GM12878 (cell line): ENCODE data around the gene XIAP. TPM values are rescaled to one million over a fixed set of nuclear protein-coding genes. Genes with fewer than 3 reads are reported as not detected.

Experiments used
- ATAC-seq: fragments of 200-7000 bp; cut with Tn5 transposase; 3 replicates; pipeline ENCODE4 v1.9.1; 2020; ENCODE audit warnings: mild to moderate bottlenecking, moderate library complexity
- Bru-seq: library from RNA; stranded (reverse); fragments of 400-500 nt; gene quantifications from one replicate; lab custom pipeline; 2021; lab: Mats Ljungman, UMichigan
- BruChase-seq, 2 experiments: library from RNA; stranded (reverse); fragments of 400-500 nt; gene quantifications; one replicate each; lab custom pipeline; 2021; lab: Mats Ljungman, UMichigan
- BruUV-seq: library from RNA; stranded (reverse); fragments of 400-500 nt; replicated peaks from 2 replicates; lab custom pipeline; 2021; lab: Mats Ljungman, UMichigan
- CTCF ChIA-PET: fragments of 300-600 bp; sonication (Branson Sonifier 250); formaldehyde crosslinking; extraction: SDS; loops from one replicate; lab custom pipeline; 2021; ENCODE audit warnings: inconsistent platforms; lab: Yijun Ruan, JAX
- POLR2A ChIA-PET: fragments of 350-600 bp; formaldehyde crosslinking; extraction: SDS; loops from one replicate; lab custom pipeline; 2021; ENCODE audit warnings: inconsistent platforms; lab: Charles Lee
- RAD21 ChIA-PET: fragments of 300-600 bp; sonication (Branson Sonifier 250); formaldehyde crosslinking; loops from one replicate; lab custom pipeline; 2023; ENCODE audit warnings: antibody characterized with exemption; ENCODE audit not compliant: unreplicated experiment; lab: Charles Lee
- SMC1A ChIA-PET: fragments of 300-600 bp; sonication (Branson Sonifier 250); formaldehyde crosslinking; loops from one replicate; lab custom pipeline; 2023; ENCODE audit not compliant: unreplicated experiment, uncharacterized antibody; lab: Charles Lee
- DNase-seq: peaks from one replicate; pipeline ENCODE4 v3.0.0-alpha.2; 2011; ENCODE audit warnings: low read depth, low spot score
- FAIRE-seq: peaks from 3 replicates; lab custom pipeline; 2011; peaks lifted over from hg19 to GRCh38; lab: Jason Lieb, UNC
- H2AFZ ChIP-seq: 2 replicates; pipeline ENCODE4 v1.6.0; 2011; ENCODE audit warnings: low read depth, low read length, control low read depth; ENCODE audit not compliant: control insufficient read depth
- H3K27ac ChIP-seq: 2 replicates; pipeline ENCODE4 v1.5.1; 2011; ENCODE audit warnings: control low read depth; ENCODE audit not compliant: control insufficient read depth, insufficient read depth
- H3K27me3 ChIP-seq, 2 experiments: replicated peaks in 1 of 2; 2 replicates each; pipeline versions ENCODE4 v1.6.0 to v1.6.1; 2011; ENCODE audit warnings: low read length in 1 of 2; ENCODE audit not compliant: control insufficient read depth in 2 of 2, insufficient read depth in 2 of 2
- H3K36me3 ChIP-seq, 2 experiments: 2 replicates each; pipeline ENCODE4 v1.5.1; 2011; ENCODE audit warnings: low read length in 1 of 2; ENCODE audit not compliant: control insufficient read depth in 2 of 2, insufficient read depth in 2 of 2
- H3K4me1 ChIP-seq: 2 replicates; pipeline ENCODE4 v1.6.1; 2011; ENCODE audit warnings: mild to moderate bottlenecking, low read length, moderate library complexity, mixed read lengths; ENCODE audit not compliant: control insufficient read depth, insufficient read depth
- H3K4me2 ChIP-seq: 2 replicates; pipeline ENCODE4 v1.6.0; 2011; ENCODE audit warnings: control low read depth; ENCODE audit not compliant: control insufficient read depth, insufficient read depth
- H3K4me3 ChIP-seq: fragments of 200-600 bp; sonication (generic); 2 replicates; pipeline ENCODE4 v1.5.1; 2016
- H3K79me2 ChIP-seq: 2 replicates; pipeline ENCODE4 v1.6.0; 2011; ENCODE audit warnings: low read length; ENCODE audit not compliant: control insufficient read depth, insufficient read depth
- H3K9ac ChIP-seq: 2 replicates; pipeline ENCODE4 v1.8.0; 2011; ENCODE audit warnings: low read length, control low read depth, mixed read lengths; ENCODE audit not compliant: control insufficient read depth, insufficient read depth
- H3K9me3 ChIP-seq: replicated peaks from 3 replicates; pipeline ENCODE4 v1.5.1; 2011; ENCODE audit warnings: mild to moderate bottlenecking, low read length; ENCODE audit not compliant: control insufficient read depth, insufficient read depth
- H4K20me1 ChIP-seq: 2 replicates; pipeline ENCODE4 v1.6.0; 2011; ENCODE audit not compliant: control insufficient read depth, insufficient read depth
- BMI1 ChIP-seq: fragments of 450-650 bp; IDR thresholded peaks from 2 replicates; pipeline ENCODE4 v1.6.1; 2016; ENCODE audit warnings: mild to moderate bottlenecking, moderate library complexity, borderline replicate concordance
- CREB1 ChIP-seq: IDR thresholded peaks from 2 replicates; pipeline ENCODE4 v1.6.1; 2012; ENCODE audit warnings: low read depth, mild to moderate bottlenecking, inconsistent platforms
- E2F4 ChIP-seq: IDR thresholded peaks from 2 replicates; pipeline ENCODE4 v1.6.1; 2012; ENCODE audit warnings: low read depth, low read length, improper control_type of control experiment
- ELK1 ChIP-seq: IDR thresholded peaks from 2 replicates; pipeline ENCODE4 v1.6.1; 2012; ENCODE audit warnings: low read depth, low read length, improper control_type of control experiment
- IKZF2 ChIP-seq, 2 experiments: fragments of 450-650 bp; IDR thresholded peaks; 2 replicates each; pipeline ENCODE4 v1.6.1; 2017; ENCODE audit warnings: mild to moderate bottlenecking in 2 of 2, moderate library complexity in 2 of 2
- MYC ChIP-seq: IDR thresholded peaks from 2 replicates; pipeline ENCODE4 v1.6.1; 2011; ENCODE audit warnings: mild to moderate bottlenecking, low read length, moderate library complexity, inconsistent platforms; ENCODE audit not compliant: insufficient read depth, insufficient replicate concordance, insufficient read length, severe bottlenecking
- NR2F1 ChIP-seq: fragments of 450-650 bp; conservative IDR thresholded peaks from 2 replicates; pipeline ENCODE4 v1.6.1; 2017; ENCODE audit warnings: mild to moderate bottlenecking
- POLR2AphosphoS2 ChIP-seq: IDR thresholded peaks from 2 replicates; pipeline ENCODE4 v1.6.1; 2011; ENCODE audit warnings: low read depth, mild to moderate bottlenecking, low read length, improper control_type of control experiment, moderate library complexity
- POU2F2 ChIP-seq: IDR thresholded peaks from 3 replicates; pipeline ENCODE4 v1.6.1; 2011; ENCODE audit warnings: low read depth, mild to moderate bottlenecking, low read length, borderline replicate concordance
- SPI1 ChIP-seq: IDR thresholded peaks from 2 replicates; pipeline ENCODE4 v1.6.1; 2011; ENCODE audit warnings: low read depth, mild to moderate bottlenecking, low read length, moderate library complexity, borderline replicate concordance; ENCODE audit not compliant: insufficient read depth
- TAF1 ChIP-seq: IDR thresholded peaks from 2 replicates; pipeline ENCODE4 v1.6.1; 2011; ENCODE audit warnings: mild to moderate bottlenecking, low read depth, low read length, borderline replicate concordance
- TCF12 ChIP-seq: IDR thresholded peaks from 2 replicates; pipeline ENCODE4 v1.6.1; 2011; ENCODE audit warnings: low read depth, mild to moderate bottlenecking, low read length
- TCF7 ChIP-seq: IDR thresholded peaks from 2 replicates; pipeline ENCODE4 v1.6.1; 2014; ENCODE audit warnings: antibody characterized with exemption, borderline replicate concordance
- ZBED1 ChIP-seq: IDR thresholded peaks from 2 replicates; pipeline ENCODE4 v1.6.1; 2016; ENCODE audit warnings: borderline replicate concordance
- WGBS: methylation state at CpG from one replicate; pipeline ENCODE4 v1.1.6; 2016; ENCODE audit warnings: low lambda C conversion rate; ENCODE audit not compliant: insufficient replicate concordance, insufficient coverage; ENCODE audit errors: missing lambda C conversion rate; 5-methylcytosine and 5-hydroxymethylcytosine counted together
- in situ Hi-C: fragments of 300-500 bp; cut with MboI; formaldehyde crosslinking; loops from 9 replicates; pipeline ENCODE4 v1.14.3; 2018; ENCODE audit warnings: mixed read lengths
- intact Hi-C: fragments of 100-400 bp; cut with micrococcal nuclease; formaldehyde crosslinking; loops from one replicate; pipeline ENCODE4 v1.14.2; 2022; ENCODE audit not compliant: unreplicated experiment
- long read RNA-seq, 2 experiments: library from polyadenylated mRNA; unstranded; transcript quantifications; one replicate each; pipeline ENCODE4 v2.0.0, GENCODE V29; 2019 to 2020
- polyA minus RNA-seq, 3 experiments: library from RNA; depleted of rRNA, polyadenylated mRNA; stranded (reverse); fragments of >200 nt; gene quantifications; 2 replicates each; pipeline ENCODE4 v1.2.3, GENCODE V29; 2011
- polyA plus RNA-seq, 11 experiments: library from polyadenylated mRNA; depleted of rRNA in 4 of 11; unstranded in 6 of 11; stranded (reverse) in 5 of 11; fragments of >200 nt; fragmentation: Nextera tagmentation in 4 of 11; fragmentation: Illumina TruSeq in 1 of 11; extraction: Ambion mirVana in 4 of 11; extraction: Trizol in 1 of 11; gene quantifications; 1 replicate in 1 of 11; 2 replicates in 10 of 11; pipeline versions ENCODE4 v1.2.1 to v1.2.3, GENCODE V29; 2011 to 2016; ENCODE audit warnings: inconsistent platforms in 2 of 11, missing spikeins in 2 of 11, low read depth in 1 of 11
- total RNA-seq, 4 experiments: library from RNA; depleted of rRNA in 3 of 4; stranded (reverse); fragments of >200 nt in 3 of 4; fragmentation: Illumina TruSeq in 1 of 4; extraction: Trizol in 1 of 4; gene quantifications; 2 replicates each; pipeline versions ENCODE4 v1.2.1 to v1.2.3, GENCODE V29; 2013 to 2021
- TF ChIP-seq, protein P1 (sequence below): IDR thresholded peaks from 2 replicates; pipeline ENCODE4 v1.6.1; 2012; ENCODE audit warnings: low read depth, low read length, improper control_type of control experiment

Gene XIAP
- total RNA-seq (2013; cell fraction: nucleolus; rRNA removed), result 43.2 and 47.7 TPM in 2 replicates
- total RNA-seq (2014; rRNA removed), result 13.2 and 16.9 TPM in 2 replicates
- total RNA-seq (2014; rRNA removed; fragmentation: Illumina TruSeq; extraction: Trizol), result 19.6 and 21.1 TPM in 2 replicates
- total RNA-seq (2021), result 17.7 and 20.8 TPM in 2 replicates
- 3.5 TPM for polyA plus RNA-seq (2011; ENCODE audit: low read depth)
- polyA plus RNA-seq (2011; rRNA removed), result 17.0 and 27.2 TPM in 2 replicates
- polyA plus RNA-seq (2011; cell fraction: cytosol; rRNA removed), result 6.3 and 7.1 TPM in 2 replicates
- 3.9 and 5.8 TPM in 2 replicates for polyA plus RNA-seq (2011; cell fraction: nucleus; rRNA removed)
- 6.8 and 8.9 TPM in 2 replicates for polyA plus RNA-seq (2012)
- 12.1 and 15.8 TPM in 2 replicates for polyA plus RNA-seq (2014; fragmentation: Illumina TruSeq; extraction: Trizol)
- 1 to 10 TPM; 3.3 to 6.2 TPM for polyA plus RNA-seq (2014; fragmentation: Nextera tagmentation; extraction: Ambion mirVana)
- polyA plus RNA-seq (2014; rRNA removed), result 11.7 and 18.4 TPM in 2 replicates
- polyA plus RNA-seq (2016; fragmentation: Nextera tagmentation; extraction: Ambion mirVana), result 1 to 10 TPM; 6.8 to 8.4 TPM
- 4.4 and 12.1 TPM in 2 replicates for polyA minus RNA-seq (2011; rRNA and poly(A)+ RNA removed)
- 4.7 and 5.2 TPM in 2 replicates for polyA minus RNA-seq (2011; cell fraction: cytosol; rRNA and poly(A)+ RNA removed)
- polyA minus RNA-seq (2011; cell fraction: nucleus; rRNA and poly(A)+ RNA removed), result 3.5 and 6.2 TPM in 2 replicates
- Bru-seq, nascent RNA, result percentile 76 among the genes with signal in this experiment
- percentile 84 among the genes with signal in this experiment for BruChase-seq, experiment 1, labeled RNA remaining after a 6-hour chase
- BruChase-seq, experiment 2, labeled RNA remaining after a 2-hour chase, result percentile 86 among the genes with signal in this experiment
- long read RNA-seq, experiment 1, partial matches to known transcripts, result 0 of 2 reads
- long read RNA-seq, experiment 1, other reads (novel, unspliced or antisense), result 1 of 2 reads
- long read RNA-seq, experiment 2, full-length matches to known transcripts, result 8 of 10 reads
- long read RNA-seq, experiment 2, partial matches to known transcripts, result 2 of 10 reads
- long read RNA-seq, experiment 2, other reads (novel, unspliced or antisense), result 0 of 10 reads

DNA sequence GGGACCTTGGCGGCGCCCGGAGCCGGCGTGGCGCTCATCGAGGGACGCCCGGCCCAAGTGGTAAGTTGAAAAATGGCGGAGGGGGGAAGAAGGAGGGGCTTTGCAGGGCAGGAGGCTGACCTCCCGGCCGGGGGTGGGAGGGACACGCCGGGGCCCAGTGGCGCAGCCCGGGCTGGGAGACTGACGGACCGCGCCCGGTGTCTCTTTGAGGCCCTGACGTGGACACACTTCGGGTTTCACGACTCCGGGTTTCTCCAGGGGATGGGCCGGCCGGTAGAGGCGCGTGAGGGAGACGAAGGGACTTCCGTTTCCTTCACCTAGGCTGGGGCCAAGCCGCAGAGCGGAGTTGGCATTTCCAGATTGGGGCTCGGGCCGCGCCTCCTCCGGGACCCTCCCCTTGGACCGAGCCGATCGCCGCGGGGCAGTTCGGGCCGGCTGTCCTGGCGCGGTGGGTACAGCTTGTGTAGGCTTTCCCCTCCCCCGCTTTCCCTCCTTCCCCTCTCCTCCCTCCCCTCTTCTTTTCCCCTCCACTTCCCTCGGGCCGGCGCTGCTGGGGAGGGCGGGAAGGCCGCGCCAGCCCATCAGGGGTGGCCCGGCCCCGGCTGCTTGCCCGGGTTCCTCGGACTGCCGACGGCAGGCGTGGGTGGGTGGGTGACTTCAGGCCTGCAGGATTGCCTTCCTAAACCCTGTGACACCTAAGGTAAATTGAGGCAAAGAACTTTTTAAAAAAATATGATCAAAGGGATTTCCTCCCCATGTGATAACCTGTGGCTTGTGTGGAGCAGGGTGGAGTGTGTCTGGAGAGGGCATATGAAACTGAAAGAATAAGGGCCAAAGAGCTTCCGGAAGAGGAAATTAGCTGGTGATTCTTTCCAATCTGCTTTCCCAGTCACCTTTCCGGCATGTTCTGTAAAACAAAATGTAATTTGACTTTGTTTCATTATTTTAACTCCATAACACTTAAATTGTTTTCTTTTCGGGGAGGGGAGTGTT, at the start of gene XIAP:
TSS of gene XIAP (plus strand) at position 208 of the 993 bp plus-strand sequence. CDS start 25,610 bp downstream, outside the sequence.
- Histone ChIP-seq H3K4me2 (peak within 1 kb of the TSS; percentile 75), H3K36me3 (no peaks in the 10 kb centered on the region), H3K9ac (peak within 1 kb of the TSS; percentile 69), H3K9me3 (no peaks in the 10 kb centered on the region), H3K4me1 (no peaks in the 10 kb centered on the region; the same call in 1 of the 2 replicates), H3K27ac (peak within 1 kb of the TSS; percentile 88), H3K79me2 (peaks cover 28% of the 10 kb centered on the region), H3K27me3 (no peaks in the 10 kb centered on the region), H2AFZ (peak within 1 kb of the TSS; percentile 63), H4K20me1 (no peaks in the 10 kb centered on the region), H3K4me3 (peak within 1 kb of the TSS; percentile 84)
- ChIA-PET SMC1A (interaction anchor here (0.6 to 1.5 kb wide), 4 partner anchors 9 to 27 kb away, joined by 3 to 7 read pairs (median 4); no protein-coding TSS in a partner anchor), CTCF (interaction anchor here (0.6 to 1.8 kb wide), 3 partner anchors 25 to 191 kb away, joined by 3 to 5 read pairs (median 4); no protein-coding TSS in a partner anchor), RAD21 (interaction anchor here (0.6 to 1.5 kb wide), 6 partner anchors 8 to 102 kb away, joined by 3 to 9 read pairs (median 4); partner anchors contain the start of gene STAG2), POLR2A (interaction anchor here (1.1 to 1.2 kb wide), 2 partner anchors 13 to 150 kb away, joined by 3 to 5 read pairs; no protein-coding TSS in a partner anchor)
- ATAC-seq, result peak; percentile 92
- in situ Hi-C loops, result no loop called here
- no peak for FAIRE-seq
- 25% methylated on average over 16 of the region's 62 CpGs for WGBS
- peak; percentile 41 for DNase-seq
- no TSS peak for BruUV-seq
- intact Hi-C loops, result no loop called here
- no peak for TF ChIP-seq CREB1
- TF ChIP-seq TCF7, result no peak
- TF ChIP-seq TAF1, result peak; percentile 71; the same call in 1 of the 2 replicates
- TF ChIP-seq TCF12, result no peak
- TF ChIP-seq NR2F1, result peak; percentile 75
- 0 out of 3 replicates have a peak, but pooled peaks have one; percentile 35 for TF ChIP-seq POU2F2
- peak; percentile 14; the same call in 1 of the 2 replicates for TF ChIP-seq SPI1
- no peak for TF ChIP-seq ZBED1
- TF ChIP-seq MYC, result no peak
- no peak for TF ChIP-seq ELK1
- TF ChIP-seq POLR2AphosphoS2, result peak; percentile 52; the same call in 1 of the 2 replicates
- TF ChIP-seq, protein P1, sequence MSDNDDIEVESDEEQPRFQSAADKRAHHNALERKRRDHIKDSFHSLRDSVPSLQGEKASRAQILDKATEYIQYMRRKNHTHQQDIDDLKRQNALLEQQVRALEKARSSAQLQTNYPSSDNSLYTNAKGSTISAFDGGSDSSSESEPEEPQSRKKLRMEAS, result no peak
- peak; percentile 39 to 41; a peak in 3 of 4 replicates for TF ChIP-seq IKZF2 (IDR thresholded peaks at IDR 0.05)
- no peak for TF ChIP-seq E2F4
- no peak for TF ChIP-seq BMI1
